NCI-H2196 treated with DMSO at 0.1 percent for 48 hours (cell line): ENCODE measurements around the gene KIAA1210.

Experiments used
- DNase-seq: peaks from one replicate; lab custom pipeline; 2025; ENCODE audit not compliant: unreplicated experiment; lab: John Stamatoyannopoulos, UW

KIAA1210 gene

DNA sequence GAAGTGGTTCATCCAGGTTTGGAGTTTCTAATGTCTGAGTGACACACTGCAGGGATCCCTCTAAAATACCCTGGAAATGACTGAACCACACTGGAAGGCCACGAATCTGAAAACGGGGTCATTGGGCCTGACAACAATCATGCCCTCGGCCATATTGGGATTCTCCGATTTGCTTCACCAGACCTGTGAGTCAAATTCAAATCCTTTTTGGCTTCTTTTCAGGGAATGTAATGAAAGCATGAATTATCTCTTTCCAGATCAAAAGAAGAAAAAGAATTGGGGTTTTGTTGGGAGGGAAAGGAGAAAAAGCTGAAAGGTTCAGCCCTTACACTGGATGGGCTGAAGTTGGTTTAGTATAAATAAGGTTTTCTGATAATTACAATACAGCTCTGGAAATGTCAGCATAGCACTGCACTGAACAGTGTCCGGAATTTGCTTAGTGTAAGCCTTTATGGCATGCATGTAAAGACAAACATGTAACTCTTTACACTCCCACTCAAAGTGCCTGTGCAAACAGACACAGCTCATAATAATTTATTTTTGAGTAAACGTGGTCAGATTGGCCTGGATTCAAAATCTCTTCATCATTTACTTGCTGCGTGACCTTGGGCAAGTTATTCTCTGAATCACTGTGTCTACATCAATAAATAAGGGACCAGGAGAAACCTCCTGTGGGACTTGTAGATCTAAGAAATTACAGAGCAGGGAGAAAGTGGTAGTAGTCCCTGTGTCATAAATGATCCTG is 33.4 kb downstream of the KIAA1210 start:
- DNase-seq = no peak

DNA sequence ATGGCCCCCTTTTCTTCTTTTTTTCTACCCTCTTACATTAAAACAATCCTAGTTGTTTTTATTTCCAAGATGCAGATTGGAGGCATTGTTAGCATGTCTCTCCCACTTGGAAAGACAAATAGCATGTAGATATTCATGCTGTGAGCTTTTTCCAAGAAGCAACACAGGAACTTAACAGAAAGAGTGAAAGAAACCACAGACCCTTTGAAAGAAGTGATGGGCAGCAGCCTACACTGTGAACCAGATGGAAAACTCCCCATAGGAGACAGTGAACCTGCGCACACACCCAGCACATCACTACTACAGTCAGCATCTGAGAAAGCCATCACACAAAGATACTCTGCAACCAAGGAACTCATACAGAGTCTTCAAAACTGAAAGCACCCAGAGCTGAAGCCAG is 37.0 kb downstream of the KIAA1210 start:
- DNase-seq = no peak

DNA sequence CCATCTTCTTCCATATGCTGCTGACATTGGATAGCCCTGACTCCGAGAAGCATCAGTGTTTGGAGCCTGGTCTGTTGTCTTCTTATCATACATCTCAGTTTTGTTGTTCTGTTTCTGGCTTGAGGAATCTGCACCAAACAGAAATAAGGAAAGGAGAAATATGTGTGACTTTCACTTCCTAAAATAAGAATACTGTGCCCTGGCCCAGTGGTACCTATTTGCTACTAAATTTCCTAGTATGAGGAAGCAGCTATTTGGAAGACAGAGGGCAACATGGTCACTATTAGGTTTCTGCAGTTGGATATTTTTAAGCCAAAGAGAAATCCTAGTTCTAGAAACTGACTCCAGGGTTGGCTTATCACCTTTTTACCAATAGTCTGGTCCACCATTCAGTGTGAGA is 38.0 kb downstream of the KIAA1210 start:
- DNase-seq = no peak

DNA sequence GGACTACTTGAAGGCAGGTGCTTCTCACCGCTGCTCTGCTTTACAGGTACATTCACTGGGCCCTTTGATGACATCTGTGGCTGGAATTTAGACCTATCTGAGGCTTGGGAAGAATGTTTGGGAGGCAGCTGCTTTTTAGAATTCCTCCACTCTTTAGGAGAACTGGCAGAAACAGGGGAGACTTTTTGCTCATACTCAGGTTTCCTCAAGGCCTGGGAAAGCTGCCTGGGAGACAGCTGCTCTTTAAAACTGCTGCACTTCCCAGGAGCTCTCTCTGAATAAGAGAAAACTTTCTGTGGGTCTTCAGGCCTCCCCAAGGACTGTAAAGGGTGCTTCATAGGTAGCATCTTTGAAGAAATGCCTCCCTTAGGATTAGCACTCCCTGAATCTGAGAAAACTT is 40.5 kb downstream of the KIAA1210 start:
- no peak for DNase-seq

DNA sequence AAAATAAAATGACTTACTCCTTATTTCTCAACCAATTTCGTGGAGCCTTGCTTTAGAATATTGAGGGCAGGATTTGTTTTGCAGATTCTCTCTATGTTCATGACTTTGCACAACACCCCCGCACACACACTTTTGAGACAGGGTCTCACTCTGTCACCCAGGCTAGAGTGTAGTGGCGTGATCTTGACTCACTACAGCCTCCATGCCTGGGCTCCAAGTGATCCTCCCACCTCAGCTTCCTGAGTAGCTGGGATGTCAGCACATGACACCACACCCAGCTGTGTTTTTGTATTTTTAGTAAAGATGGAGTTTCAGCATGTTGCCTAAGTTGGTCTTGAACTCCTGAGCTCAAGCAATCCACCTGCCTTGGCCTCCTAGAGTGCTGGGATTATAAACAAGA is 42.8 kb downstream of the KIAA1210 start:
- no peak for DNase-seq

DNA sequence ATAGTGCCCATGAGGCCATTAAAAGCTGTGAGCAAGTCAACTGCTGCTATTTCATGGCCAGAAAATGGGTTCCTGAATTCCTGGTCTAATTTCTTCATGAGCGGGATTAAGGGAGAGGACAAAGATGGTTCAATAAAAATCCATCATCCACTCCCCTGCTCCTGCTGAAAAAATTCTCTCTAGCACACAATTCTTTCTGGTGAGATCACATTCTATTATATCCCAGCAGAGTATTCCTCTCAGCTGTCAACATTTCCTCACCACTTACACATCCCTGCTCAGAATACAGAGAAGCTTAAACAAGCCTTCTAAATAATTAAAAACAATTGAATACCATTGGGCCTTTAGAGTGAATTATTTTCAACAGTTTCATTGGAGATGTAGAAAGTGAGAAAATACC is 45.3 kb downstream of the KIAA1210 start:
- DNase-seq = no peak

DNA sequence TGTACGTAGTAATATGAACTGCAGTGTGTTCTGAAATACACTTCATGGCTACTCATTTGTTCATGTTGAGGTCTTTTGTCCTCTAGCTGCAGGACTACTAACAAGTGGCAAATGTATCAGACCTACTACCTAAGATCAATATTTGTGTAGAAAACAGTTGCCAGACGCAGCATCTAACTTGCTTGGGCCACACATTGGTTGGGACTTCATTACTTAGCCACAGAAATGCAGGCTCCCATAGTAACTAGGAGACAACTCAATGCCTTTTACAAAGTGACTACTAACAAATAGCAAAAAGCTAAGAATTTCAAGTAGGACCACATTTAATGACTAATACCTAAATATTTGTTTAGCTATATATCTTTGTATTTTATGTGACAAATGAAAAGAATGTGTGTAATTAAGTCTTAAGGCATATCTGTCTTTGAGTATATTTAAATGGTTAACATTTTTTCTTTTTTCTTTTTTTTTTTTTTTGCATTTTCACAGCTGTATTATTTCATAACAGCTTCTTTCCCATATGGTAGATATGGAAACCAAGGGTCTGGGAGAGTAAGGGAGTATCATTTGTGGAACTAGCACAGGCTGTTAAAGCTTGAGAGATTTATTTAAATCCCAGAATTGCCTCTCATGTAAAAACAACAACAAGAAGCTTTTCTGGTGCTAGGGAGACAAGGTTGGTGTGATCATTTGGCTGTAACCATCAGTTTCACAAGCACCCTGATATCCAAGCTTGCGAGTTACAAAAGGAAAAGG is 52.2 kb downstream of the KIAA1210 start:
- DNase-seq = no peak

DNA sequence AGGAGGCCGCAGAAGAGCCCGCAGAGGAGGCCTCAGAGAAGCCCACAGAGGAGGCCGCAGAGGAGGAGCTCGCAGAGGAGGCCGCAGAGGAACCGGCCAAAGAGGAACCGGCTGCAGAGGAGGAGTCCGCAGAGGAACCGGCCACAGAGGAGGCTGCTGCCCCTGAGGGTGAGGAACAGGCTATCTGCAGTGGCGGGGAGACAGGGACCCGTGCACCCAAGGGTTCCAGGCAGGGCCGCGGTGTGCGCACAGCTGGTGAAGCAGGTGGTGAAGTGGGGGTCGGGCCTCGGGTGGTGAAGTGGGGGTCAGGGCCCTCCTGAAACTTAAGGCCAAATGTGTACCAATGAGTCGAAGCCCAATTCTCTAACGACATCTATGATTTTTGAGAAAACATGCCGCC is 53.7 kb downstream of the KIAA1210 start:
- DNase-seq = no peak

DNA sequence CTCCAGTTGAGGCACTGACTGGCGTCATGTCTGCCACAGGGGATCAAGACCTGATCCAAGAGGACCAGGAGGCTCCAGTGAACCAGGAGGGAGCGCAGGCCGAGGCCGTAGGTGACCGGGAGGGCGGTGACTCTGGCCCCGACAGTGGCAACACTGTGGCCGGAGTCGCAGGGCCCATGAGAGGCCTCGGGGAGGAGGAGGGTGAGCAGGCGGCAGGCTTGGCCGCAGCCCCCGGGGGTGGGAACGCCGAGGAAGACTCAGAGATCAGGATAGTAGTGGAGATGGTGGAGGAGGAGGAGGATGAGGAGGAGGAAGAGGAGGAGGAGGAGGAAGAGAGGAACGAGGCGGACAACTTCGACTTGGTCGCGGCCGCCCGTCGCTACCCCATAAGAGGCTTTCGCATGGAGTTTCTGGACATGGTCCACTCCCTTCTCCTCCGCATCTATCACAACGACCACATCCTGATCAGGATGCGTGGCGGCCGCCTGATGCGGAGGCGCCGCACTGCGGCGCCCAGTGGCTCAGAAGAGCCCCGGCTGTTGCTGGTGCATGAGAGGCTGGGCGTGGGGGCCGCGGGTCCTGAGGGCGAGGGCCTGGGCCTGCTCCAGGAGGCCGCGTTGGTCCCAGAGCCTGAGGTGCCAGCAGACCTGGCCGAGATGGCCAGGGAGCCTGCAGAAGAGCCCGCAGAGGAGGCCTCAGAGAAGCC is 54.3 kb downstream of the KIAA1210 start:
- no peak for DNase-seq

DNA sequence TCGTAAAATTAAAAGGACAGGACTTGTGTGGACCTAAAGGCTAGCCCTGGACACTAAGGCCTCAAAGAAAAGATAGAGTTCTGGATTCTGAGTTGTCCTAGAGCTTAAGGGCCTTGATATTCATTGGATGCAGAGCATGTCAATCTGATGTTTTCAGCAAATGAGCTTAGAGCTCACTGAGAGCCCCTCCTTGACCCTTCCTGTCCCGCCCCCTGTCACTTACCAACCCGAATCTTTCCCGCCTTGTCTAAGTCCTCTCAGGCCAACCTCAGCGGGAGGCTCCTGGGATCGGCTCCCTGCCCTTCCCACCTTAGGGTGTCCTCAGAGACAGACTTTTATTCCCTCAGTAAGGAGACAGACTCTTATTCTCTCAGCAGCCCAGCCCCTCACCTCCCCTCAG is 54.9 kb downstream of the KIAA1210 start, which contains the start of gene CT47C1:
CT47C1 (plus strand) TSS at position 250 of the 400 bp plus-strand sequence. CDS start 233 bp downstream, outside the sequence.
- no peak for DNase-seq

DNA sequence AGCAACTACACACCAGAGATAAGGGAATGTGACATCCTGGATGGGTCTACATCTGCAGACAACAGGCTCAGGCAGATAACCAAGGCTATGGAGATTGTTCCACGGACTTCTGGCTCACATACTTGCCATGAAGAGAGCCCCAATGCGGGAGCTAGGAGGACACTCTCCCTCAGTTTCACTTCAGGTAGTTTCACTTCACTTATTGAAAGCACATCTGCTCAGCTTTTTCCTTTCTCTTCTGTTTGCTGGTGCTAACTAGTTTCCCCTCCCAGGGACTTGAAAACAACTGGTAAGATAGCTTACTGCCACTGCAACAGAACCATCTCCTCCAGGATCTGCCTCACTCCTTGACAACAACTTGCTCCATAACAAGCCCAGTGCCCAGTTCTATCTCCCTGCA is 56.2 kb downstream of the KIAA1210 start:
- DNase-seq = no peak

DNA sequence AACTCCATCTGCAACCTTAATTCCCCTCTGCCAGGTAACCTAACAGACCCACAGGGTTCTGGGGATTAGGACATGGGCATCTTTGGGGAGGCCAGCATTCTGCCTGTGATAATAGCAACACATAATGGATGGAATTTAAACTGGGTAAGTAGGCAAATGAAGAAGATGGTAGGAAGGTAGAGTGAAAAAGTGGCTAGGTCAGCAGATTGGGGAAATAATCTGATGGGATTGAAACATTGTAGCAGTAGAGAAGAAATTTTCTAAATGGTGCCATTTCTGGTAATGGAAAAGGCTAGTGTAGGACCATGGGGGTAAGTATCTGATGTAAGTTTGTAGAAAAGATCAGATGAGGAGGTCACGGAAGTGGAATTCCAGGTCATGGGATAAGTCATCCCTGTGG is 57.9 kb downstream of the KIAA1210 start:
- no peak for DNase-seq

DNA sequence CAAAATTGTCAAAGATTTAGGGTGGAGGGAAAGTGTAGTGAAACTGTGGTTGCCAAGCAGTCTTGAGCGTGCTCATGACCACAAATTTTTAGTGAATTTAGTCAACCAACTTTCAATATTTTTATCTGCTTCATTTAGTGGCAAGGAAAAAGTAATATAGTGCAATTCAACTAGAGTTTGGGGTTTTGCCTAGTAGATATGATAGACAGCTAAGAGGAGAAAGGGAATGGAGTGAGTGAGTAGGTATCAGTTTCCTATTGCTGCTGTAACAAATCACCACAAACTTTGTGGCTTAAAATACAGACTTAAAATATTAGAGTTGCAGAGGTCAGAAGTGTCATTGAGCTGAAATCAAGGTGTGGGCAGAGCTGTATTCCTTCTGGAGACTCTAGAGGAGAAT is 58.5 kb downstream of the KIAA1210 start:
- DNase-seq = no peak

DNA sequence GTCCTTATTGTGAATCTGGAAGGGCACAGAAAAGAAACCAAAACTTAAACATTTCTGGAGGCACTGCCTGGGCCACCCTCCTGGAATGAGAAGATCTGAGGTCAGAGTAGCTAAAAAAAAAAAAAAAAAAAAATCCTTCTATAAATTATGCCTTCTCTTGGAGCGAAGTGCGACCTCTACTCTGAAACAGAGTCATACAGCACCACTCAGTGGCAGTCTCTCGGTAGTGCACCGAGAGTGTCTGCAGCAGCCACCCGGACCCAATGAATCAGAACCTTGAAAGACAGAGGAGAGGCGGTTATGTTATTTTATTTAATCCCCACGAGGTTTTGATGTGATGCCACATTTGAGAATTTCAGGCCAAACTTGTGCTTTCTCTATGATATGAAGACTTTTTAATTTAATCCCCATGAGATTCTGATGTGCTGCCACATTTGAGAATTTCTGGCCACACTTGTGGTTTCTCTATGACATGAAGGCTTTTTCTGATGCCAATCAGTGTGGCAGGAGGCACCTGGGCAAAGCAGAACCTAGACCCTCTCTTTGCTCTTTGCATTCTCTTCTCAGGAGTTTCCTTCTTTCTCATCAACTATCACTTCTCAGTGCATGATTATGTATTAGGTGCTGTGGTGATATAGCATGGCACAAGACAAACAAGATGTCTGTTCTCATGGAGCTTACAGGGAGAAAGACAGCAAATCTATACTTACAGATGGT is 60.4 kb downstream of the KIAA1210 start:
- no peak for DNase-seq

DNA sequence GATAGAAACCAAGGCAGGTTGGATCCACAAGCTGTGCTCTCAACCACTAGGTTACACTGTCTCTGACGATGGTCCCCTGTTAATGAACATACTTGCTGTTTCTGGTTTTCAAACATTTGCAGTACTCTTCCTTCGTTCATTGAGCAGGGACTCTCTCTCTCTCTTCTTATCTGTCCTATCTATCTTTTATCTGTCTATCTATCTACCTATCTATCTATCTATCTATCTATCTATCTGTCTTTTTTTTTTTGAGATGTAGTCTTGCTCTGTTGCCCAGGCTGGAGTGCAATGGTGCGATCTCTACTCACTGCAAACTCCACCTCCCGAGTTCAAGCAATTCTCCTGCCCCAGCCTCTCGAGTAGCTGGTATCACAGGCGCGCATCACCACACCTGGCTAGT is 64.2 kb downstream of the KIAA1210 start:
- no peak for DNase-seq

DNA sequence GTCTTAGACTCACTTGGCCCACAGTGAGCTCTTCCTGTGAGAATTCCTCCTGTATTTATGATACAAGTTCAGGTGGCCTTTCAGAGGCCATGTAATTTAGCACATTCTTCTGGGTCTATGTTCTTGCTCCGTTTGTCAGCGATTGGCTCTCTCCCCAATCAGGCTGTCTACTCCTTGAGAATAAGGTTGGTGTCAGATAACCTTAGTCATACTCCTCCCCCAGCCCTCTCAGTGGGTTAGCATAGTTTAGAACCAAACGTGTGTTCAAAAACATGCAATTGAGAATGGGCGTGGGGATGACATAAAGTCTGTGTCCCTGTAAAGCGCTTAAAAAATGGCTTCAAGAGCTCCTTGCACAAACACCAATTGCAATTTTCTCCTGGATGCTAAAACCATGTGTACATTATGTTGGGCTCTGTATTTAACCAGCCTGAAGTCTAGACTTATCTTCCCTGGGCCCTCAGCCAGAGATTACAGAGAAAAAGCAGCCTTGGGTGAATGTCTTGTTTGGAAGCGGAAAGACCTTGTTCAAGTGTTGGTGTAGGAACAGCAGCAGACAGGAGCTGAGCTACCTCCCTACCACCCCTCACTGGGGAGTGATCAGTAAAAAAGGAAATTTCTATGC is 64.8 kb downstream of the KIAA1210 start:
- DNase-seq = no peak

DNA sequence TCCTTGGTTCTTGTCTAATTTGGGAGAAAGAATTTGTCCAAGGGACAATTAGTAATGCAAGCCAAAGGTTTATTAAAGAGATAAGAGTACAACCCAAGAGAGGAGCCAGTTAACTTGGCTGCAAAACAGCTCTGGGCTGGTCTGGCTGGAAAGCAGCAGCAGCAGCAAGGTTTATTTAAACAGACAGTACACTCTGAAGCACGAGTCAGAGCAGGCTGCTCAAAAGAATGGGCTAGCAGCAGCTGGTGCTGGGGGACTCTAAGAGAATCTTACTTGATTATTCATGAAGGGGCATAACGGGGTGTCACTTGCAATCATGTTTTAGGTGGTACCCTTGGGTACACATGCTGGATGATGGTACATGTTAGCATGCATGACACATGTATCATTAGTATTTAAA is 71.9 kb downstream of the KIAA1210 start:
- no peak for DNase-seq

DNA sequence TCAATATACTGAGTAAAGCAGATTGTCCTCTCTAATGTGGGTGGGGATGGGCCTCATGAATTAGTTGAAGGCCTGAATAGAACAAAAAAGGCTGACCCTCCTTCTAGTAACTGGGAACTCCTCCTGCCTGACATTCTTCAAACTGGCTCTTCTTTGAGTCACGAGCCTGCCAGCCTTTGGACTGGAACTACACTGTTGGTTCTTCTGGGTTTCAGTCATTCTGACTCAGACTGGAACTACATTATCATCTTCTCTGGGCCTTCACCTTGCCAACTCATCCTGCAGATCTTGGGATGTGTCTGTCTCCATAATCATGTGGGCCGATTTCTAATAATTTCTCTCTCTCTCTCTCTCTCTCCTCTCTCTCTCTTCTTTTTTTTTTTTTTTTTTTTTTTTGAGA is 81.7 kb downstream of the KIAA1210 start:
- no peak for DNase-seq

DNA sequence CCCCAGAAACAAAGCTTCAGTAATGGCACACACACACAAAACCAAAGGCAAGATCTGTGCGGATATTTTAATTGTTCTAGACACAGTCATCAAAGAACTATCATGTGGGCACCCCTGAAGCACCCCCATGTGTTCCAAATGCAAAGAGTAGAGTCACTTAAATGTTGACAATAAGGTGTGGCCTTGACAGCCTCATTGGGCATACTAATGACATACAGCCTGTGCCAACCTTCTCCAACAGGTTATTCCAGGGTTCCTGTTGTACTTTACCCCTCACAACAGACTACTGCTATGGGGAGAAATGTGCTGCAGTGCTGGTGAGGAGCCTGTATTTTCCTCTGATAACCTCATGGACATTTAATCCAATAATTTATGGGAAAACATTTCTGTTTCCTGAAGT is 84.6 kb downstream of the KIAA1210 start:
- DNase-seq = no peak

DNA sequence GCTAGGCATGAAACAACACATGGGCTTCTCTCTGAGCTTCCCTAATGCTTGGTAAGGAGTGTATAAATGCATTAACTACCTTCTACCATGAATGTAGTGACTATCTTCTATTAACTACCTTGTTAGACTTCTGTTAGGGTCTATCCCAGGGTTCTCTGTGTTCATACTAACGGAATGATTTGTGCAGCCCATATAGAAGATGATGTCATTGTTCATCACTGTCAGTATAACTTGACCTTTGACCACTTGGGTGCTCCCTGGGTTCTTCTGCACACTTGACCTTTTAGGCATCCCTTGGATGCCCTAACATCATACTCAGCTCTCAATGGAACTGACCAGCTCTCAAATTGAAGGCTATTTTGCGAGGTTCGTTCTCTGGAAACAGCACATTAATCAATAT is 85.6 kb downstream of the KIAA1210 start:
- DNase-seq = no peak

DNA sequence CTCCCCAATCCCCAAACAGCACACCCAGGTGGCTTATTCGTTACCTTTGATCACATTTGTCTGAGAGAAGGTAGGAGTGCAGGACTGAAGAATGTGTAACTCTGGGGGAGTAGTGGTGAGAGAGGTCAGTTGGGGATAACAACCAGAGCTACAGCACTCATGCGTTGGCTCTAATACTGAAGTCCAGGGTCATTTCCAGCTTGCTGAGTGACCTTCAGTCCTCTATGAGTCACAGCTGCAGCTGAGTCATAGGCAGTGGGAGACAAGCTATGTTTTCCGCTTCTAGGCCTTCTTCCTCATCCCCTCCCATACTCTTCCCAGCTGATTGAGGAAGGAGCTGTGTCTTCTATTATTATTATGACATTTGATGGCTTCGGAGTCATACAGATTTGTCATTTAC is 86.4 kb downstream of the KIAA1210 start:
- DNase-seq = no peak
